HG03342 (cell line): ENCODE data around the gene DSCAM.

ENCODE experiments used
- ATAC-seq: cut with Tn5 transposase; IDR thresholded peaks from one replicate; pipeline ENCODE4 v1.9.1; 2021; ENCODE audit warnings: mild to moderate bottlenecking, moderate library complexity; ENCODE audit not compliant: unreplicated experiment

The DSCAM gene

DNA sequence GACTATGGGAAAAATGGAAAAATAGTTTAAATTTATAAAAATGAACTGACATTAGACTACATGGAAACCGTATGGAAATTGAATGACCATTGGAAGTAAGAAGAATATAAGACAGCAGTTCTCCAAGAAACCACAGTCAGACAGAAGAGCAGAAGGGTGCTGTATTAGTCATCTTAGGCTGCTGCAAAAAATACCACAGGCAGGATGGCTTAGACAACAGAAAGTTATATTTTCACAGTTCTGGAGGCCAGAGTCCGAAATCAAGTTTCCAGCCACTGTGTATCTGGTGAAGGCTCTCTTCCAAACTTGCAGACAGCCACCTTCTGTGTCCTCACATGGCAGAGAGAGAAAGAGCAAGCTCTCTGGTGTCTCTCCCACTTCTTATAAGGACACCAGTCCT, 175.2 kb downstream of the DSCAM start:
- no peak for ATAC-seq

DNA sequence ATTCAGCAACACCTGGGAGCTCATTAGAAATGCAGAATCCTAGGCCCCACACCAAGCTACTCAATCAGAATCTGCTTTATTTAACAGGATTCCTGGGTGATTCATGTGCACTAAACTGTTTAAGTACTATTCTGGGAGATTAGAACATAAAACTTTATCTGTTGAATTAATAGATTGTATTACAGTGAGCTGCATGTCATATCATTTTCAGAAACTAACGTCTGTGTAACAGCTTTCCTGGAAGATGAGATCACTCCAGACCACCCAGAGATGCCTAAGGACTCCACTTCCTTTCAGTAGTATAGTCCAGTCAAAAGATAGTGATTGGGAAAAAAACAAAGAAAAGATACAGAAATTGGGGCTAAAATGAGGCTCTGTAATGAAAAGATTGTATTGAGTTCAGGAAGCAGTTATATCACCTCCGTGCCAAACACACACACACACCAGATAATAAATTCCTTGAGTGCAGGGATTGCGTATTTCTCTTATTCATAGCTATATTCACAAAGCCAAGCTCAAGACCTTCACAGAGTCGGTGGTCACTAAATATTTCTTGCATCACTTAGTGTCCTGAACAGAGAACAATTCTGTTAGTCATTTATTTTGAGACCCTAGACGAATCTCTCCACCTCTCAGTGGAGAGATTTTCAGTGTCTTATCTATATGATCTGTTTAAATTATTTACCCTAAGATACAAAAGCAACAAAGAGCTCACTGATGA, 178.2 kb downstream of the DSCAM start:
- no peak for ATAC-seq

DNA sequence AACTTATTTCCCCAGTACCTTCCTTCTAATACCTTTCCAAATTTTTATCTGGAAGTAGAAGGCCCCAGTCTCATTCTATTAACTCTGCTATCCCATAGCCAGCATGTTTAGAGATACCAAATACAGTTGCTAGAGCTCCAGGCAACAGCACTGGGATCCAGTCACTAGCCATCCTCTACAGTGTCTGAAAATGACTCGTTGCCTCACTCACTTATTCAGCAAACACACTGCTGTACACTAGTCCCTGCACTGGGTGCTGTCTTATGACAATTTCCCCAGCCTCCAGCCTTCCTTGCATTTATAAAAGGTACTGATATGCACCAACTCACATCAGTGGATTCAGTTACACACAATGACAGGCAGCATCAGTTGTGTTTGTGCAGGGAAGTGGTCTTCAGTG, 179.0 kb downstream of the DSCAM start:
- ATAC-seq = no peak

DNA sequence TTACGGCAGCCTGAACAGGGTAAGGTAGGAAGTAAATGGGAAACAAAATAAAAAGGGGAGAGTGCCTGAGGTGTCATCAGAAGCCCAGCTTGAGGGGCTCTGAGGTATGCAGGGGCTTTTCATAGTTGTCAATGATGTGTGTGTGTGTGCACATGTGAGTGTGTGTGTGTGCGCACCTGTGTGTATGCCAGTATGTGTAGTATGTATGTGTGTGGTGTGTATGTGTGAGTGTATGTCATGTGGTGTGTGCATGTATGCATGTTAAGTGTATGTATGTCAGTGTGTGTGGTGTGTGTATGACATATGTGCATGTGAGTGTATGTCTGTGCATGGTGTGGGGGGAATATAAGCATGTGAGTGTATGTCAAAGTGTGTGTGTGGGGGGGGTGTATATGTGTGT, 184.1 kb downstream of the DSCAM start:
- no peak for ATAC-seq

DNA sequence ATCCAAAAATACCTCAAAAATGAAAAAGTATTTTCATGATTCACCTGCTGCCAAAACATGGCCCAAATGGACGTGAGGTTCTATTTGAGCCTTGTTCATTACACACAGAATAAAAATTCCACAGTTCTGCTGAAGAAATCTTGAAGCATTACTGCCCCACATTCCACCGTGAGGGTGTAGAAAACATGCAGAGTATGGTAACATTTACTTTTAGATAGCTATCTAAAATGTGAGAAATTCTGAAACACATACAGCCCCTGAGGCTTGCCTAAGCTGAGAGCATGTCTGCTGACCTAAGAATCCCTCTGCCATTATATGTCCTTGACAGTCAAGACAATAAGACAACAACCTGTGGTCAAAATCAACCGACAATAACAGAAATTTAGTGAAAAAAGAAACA, 186.5 kb downstream of the DSCAM start:
- ATAC-seq = no peak

DNA sequence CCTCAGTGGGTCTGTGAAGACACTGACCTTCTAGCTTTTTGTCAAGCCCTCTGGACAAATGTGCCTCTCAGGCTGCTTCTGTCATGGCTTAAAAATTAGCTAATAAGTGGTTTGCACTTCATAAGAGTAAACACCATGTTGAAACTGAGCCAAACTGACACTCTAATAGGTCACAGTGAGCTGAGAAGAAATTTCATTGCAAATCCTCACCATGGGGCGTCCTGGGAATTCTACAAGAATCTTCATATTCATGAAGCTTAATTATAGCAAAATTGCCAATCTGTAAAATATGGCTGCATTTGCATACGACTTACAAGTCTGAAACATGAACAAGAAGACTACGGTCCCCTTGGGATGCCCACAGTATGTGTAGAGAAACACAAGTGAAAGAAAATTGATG, 188.6 kb downstream of the DSCAM start:
- ATAC-seq = no peak

DNA sequence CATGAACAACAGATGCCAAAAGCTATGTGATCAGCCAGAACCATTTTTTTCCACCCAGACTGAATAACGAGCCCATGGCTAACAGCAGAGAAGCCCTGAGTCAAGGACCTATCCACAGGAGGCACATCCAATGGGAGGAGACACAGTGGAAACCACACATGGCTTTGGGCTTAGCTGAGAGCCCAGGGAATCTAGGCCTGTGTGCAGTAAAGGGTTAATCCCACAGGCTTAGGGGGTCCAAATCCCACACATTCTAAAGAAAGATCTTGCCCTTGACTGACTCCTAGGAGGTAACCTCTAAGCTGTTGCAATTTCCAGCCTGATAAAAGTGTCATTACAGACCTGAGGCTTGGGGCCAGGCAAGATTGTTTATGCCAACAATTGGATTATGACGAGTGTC, 194.5 kb downstream of the DSCAM start:
- no peak for ATAC-seq

DNA sequence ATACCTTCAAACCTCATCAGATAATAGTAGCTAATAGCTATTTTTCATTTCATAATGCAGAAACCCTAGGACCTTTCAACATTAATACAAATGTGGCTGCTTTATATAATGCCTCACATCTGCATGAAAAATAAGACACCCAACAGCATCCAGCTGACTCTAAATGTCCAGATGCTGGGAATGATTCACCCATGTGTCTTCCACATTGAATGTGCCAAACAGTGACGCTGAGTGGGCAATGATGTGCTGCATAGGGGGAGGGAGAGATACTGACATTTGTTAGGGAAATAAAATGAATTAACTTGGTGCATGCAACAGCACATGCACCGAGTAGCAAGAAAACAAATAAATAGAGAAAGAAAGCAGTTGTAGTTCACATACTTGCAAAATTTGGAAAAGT, 199.3 kb downstream of the DSCAM start:
- ATAC-seq = no peak

DNA sequence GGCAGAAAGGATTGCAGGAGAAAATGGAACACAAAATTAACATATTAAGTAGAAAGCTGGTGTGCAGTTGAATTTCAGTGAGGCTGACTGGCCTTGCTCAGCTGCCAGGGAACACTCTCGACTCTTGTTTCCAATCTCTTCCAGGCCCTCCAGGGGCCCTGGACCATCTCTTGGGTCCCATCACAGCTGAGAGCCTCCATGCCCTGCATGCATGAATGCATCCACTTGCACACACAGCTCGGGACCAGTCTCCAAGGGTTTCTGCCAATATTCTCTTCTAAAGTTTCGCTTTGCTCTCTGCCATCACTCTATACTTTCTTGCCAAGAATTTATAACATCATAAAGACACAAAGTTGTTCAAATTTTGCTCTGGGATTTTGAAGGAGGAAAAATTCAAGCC, 200.3 kb downstream of the DSCAM start:
- ATAC-seq = no peak

DNA sequence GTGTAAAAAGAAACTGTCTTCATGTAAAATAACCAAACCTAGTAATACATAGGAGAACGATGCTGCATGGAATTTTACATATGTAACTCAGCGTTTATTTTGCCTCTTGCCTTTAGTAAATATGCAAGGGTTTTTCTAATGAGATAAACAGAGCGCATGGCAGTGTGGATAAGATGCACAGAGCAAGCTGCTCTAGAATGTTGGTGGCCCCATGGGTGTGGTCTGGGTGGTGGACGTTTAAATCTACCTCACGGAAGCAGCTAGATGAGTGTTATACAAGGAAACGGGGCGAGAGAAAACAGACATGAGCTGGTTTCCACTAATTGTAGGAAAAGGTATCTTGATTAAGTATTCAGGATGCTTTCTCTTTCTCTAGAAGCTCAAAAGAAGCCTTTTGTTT, 205.9 kb downstream of the DSCAM start:
- ATAC-seq = no peak

DNA sequence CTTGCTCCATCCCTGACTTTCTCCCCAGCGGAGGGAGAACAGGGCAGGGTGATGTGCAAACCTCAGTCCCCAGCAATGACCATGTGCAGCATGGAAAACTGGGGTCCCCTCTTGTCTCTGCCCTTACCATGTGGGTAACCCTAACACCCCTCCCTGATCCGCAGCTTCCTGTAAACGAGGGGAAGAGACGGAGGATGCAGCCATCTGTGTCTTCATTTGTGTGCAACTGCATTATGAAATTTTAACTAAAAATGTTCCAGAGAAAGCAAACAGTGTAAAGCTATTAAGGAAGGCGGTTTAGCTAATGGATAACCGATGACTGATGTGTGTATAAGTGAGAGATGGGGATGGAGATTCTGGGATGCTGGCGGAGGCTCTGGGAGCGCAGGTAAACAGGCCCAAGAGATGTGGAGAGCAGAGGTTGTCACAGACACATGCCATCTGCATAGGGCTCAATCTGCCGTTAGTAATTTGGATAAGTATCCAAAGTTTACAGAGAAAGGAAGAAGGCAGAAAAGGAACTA, 206.6 kb downstream of the DSCAM start:
- ATAC-seq = no peak

DNA sequence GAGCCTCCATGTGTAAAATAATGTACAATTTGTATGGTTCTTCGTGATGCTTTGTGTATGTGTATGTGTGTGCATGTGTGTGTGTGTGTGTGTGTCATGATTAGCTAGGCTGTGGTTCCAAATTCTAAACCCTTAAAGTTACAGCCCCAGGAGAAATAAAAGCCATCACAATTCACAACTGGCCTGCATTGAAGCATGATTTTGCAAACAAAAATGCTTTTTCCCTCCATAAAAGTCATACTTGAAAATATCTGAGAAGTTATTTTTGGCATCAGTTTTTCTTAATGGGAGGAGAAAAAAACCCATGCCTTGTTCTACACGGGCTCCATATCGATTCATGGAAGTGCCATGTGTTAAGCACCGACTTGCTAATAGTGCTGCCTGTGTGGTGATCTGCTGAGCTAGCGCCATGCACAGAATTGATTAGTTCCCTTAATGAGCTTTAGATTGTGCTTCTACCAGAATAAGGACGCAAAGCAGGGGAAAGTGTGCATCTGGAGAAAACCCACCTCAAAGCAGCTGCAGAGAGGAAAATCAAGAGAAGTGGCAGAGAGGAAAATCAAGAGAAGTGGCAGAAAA, 207.3 kb downstream of the DSCAM start:
- no peak for ATAC-seq

DNA sequence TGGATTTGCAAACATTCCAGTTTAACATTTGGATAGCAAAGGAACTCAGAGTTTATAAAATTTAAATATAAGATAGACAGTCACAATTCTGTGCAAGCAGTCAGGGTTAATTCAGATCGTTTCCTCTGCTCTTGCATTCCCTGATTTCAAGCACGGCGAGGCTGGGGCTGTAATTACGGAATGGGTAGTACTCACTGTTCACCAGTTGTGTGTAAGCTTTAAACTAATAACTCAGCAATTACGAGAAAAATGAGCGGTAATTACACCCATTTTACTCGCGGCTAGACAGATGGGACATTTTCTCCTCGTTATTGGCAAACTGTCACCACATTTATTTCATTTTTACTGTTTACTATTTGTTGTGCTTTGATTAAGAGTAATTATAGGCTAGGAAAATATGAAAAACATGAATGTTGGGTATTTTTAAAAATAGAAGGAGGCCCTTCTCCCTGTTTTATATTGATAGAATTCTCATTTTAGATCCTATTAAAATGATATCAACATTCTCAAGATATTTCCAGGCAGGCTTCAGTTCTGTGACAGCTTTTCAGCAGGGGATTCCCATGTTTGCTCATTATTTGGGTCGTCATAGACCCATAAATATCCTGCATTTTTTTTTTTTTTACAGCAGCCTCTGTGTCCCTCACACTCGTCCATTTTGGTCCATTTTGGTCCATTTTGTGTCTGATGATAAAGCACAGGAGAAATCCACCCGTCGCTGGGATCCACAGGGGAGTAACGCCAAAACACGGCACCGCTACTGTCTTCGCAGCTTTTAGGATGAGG, 208.3 kb downstream of the DSCAM start:
- ATAC-seq = no peak

DNA sequence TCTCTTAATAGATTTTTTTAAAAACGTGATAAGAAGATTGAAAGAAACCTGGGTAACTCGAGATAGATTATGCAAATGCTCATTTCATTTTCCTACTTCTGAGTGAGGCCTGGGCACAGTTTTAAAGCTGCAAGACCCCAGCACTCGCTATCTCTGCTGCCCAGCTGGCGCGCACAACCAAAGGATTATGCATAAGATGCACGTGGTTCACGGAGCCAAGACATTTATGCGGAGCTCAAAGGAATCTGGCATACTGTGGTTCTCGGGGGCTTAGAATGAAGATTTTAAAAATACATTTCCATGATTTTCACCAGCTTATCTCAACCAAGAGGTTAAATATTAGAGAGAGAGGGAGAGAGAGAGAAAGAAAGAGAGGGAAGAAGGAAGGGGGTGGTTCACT, 210.9 kb downstream of the DSCAM start:
- no peak for ATAC-seq

DNA sequence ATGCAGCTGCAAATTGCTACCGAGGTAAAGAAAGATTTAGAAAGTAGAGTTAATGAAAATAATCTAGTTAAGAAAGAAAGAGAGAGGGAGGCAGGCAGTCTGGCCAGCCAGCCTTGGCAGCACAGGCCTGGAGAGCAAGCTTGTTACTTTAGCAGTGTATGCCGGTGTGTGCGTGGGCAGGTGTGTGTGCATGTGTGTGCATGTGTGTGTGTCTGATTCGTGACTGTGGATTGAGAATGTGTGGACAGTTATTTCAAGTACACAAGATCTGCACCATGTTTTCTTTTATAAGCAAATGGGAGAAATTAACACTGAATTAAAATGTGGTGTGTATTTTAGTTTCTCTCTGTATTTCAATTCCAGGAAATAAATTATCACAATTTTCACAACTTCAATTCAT, 211.6 kb downstream of the DSCAM start:
- no peak for ATAC-seq

DNA sequence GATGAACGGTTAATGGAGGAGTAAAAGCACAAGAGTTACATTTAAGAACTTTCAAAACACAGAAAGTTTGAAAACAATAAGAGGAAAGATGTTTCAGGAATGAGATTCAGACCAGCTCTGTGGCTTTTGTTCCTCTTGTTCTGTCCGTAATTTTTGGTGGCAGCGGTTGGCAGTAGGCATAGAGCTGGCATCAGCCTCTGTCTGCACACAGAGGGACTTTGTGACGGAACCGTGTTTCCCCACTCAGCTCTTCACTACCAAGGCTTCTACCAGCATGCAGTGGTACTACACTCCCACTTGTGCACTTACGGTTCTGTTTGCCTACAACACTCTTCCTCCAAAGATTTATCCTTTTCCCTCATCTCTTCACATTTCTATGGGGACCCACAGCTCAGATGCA, 212.8 kb downstream of the DSCAM start:
- ATAC-seq = no peak

DNA sequence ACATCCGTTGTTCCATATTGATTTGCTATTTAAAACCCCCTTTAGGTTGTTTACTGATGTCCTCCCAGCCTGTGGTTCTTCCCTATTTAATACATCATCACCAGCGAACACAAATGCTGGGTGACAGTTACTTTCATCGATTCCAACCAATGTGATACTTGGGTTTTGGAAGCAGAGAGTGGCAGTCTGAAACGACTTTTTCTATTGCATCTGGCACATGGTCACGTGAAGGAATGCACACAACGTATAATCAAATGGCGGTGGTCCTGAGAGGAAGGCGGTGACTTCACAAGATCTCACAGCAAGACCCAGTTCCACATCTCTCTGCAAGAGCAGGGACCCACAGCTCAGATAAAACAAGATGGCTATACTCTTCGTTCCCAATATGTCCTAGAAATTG, 213.9 kb downstream of the DSCAM start:
- ATAC-seq = no peak

DNA sequence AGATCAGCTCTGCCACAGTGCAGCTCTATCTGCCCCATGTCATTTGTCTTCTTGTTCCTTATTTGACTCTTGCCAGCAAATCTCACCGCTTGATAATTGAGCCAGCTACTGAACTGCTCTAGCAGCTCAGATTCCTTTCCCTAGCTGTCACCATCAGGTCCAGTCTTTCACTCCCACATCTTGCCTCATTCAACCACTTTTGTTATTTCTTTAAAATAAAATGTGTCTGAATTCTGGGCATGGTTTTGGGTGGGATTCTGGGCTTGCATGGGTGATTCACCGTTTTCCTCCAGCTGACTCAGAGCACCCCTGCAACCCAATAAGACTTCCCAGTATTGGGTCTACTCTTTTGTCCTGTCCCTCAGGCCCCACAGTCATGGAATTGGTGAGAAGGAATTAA, 215.7 kb downstream of the DSCAM start:
- ATAC-seq = no peak

DNA sequence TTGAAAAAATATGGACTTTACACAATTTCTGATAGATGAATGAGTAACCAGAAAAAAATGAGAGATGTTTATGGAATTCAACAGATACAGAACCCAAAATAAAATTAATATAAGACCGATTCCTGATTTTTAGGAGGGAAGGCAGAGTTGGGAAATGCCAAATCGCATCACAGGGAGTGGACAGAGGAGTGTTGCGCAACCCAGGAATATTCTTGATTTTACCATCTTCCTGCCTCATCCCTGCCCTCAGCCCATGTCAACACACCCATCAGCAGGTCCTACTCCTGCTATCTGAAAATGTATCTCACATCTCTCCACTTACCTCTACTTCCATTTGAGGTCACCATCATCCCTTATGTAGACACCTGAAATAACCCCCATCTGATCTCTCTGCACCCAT, 221.0 kb downstream of the DSCAM start:
- ATAC-seq = no peak

DNA sequence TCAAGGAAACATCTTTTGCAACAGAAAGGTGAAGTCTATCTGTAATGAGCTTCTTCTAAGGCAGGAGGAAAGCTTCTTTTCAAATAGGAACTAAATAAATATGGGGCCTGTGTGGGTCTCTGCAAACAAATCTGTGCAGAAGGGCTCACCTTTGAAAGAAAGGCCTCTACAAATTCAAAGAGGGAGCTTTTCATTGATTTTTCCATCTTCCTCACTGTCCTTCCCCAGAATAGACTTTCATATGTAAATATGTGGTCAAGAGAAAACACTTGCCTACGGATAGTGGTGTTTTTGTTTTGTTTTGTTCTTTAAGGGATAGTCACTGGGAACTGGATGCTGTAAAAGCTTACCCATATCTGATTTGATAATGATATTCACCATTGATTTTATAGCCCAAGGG, 223.4 kb downstream of the DSCAM start:
- ATAC-seq = no peak

DNA sequence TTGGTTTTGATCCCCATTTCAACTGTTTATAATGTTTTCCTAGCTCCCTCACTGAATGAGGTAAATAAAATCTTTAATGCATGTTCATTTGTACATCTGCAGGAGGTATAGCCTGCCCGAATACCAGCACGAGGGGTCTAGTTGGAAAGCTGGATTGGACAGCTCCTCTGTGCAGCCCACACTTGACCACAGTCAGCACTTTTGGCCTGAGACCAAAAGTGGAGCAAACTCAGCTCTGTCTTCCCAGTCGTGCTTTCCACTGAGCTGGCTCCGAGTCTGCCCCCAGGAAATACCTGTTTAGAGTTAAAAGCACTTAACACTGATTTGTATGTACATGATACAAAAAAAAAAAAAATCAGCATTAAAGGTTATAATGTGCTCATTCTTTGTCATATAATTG, 224.4 kb downstream of the DSCAM start:
- no peak for ATAC-seq
